GM23248 (cell line): ENCODE results near the gene CMSS1.

Source experiments
- EZH2 ChIP-seq: fragments of 200-600 bp; sonication (generic); IDR thresholded peaks from 2 replicates; pipeline ENCODE4 v1.6.1; 2018; ENCODE audit warnings: antibody characterized with exemption, mild to moderate bottlenecking; ENCODE audit not compliant: insufficient read depth, poor library complexity, severe bottlenecking
- EZH2phosphoT487 ChIP-seq: fragments of 200-600 bp; sonication (generic); IDR thresholded peaks from 2 replicates; pipeline ENCODE4 v1.6.1; 2018; ENCODE audit warnings: antibody characterized with exemption, moderate library complexity, mild to moderate bottlenecking, low read depth; ENCODE audit not compliant: insufficient read depth

DNA sequence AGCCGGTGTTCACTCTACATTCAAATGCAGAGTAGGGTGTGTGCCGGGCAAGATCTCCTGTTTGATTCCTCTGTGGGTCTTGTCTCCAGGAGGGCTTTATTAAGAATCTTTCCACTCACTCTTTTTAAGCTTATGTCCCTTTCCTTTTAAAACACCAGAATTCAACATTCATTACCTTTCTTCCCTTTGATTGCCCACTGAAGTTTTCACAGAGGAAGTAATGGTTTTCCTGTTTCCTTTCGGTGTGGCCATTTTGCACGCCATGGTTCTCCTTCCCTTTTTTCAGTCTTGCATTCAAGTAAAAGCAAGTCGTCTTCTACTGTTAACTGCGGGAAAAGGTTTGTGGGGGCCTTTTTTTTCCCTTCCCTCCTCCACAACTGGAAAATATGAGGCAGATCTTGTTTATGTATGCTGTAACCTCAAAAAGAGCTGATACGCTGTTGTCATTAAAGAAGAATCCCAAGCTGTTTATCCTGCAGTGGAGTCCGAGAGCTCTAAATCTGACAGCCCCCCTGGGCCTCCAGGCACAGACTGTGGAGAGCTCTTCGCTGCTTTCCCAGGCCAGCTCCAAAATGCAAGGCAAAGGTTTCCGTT, 256.1 kb downstream of the CMSS1 start:
- TF ChIP-seq EZH2phosphoT487 (no peak), EZH2 (no peak)
